Panc1 (cell line): ENCODE data around the gene MROH7. TPM values are rescaled to one million over a fixed set of nuclear protein-coding genes. Genes with fewer than 3 reads are reported as not detected.

ENCODE experiments used
- ATAC-seq: fragments of 200-7000 bp; cut with Tn5 transposase; 2 replicates; pipeline ENCODE4 v1.9.1; 2020; ENCODE audit warnings: mild to moderate bottlenecking, moderate library complexity
- BruUV-seq: library from RNA; stranded (reverse); fragments of 400-500 nt; replicated peaks from 2 replicates; lab custom pipeline; 2021; lab: Mats Ljungman, UMichigan
- CTCF ChIA-PET: fragments of 300-600 bp; sonication (Branson Sonifier 250); formaldehyde crosslinking; loops from one replicate; lab custom pipeline; 2022; ENCODE audit warnings: antibody characterized with exemption; lab: Charles Lee
- POLR2A ChIA-PET: fragments of 300-600 bp; sonication (Branson Sonifier 250); formaldehyde crosslinking; loops from one replicate; lab custom pipeline; 2022; ENCODE audit warnings: antibody characterized with exemption; lab: Charles Lee
- DNase-seq: peaks from one replicate; pipeline ENCODE4 v3.0.0-alpha.2; 2010; ENCODE audit warnings: low read depth, low spot score
- H3K27ac ChIP-seq: 2 replicates; pipeline ENCODE4 v1.5.1; 2011; ENCODE audit warnings: mild to moderate bottlenecking, low read length, inconsistent platforms
- H3K27me3 ChIP-seq: fragments of 200-500 bp; sonication (Bioruptor generic); 2 replicates; pipeline ENCODE4 v1.6.0; 2014; ENCODE audit warnings: low read length, inconsistent platforms; ENCODE audit not compliant: control insufficient read depth, insufficient read depth
- H3K36me3 ChIP-seq: fragments of 200-500 bp; sonication (Bioruptor generic); 2 replicates; pipeline ENCODE4 v1.5.1; 2014; ENCODE audit warnings: inconsistent platforms, mild to moderate bottlenecking, low read length, moderate library complexity; ENCODE audit not compliant: control insufficient read depth, insufficient read depth
- H3K4me1 ChIP-seq: 2 replicates; pipeline ENCODE4 v1.5.1; 2011; ENCODE audit warnings: inconsistent platforms, mild to moderate bottlenecking, low read length, moderate library complexity; ENCODE audit not compliant: control insufficient read depth, insufficient read depth
- H3K4me3 ChIP-seq, 2 experiments: 2 replicates each; pipeline ENCODE4 v1.5.1; 2011 to 2012; ENCODE audit warnings: low read depth in 2 of 2, low read length in 2 of 2, mild to moderate bottlenecking in 2 of 2, inconsistent platforms in 1 of 2, moderate library complexity in 1 of 2
- H3K9me3 ChIP-seq: fragments of 200-500 bp; sonication (Bioruptor generic); 2 replicates; pipeline ENCODE4 v1.5.1; 2014; ENCODE audit warnings: low read depth, mild to moderate bottlenecking, inconsistent platforms, low read length, moderate library complexity; ENCODE audit not compliant: control insufficient read depth, insufficient read depth
- CTCF ChIP-seq: fragments of 450-650 bp; IDR thresholded peaks from 2 replicates; pipeline ENCODE4 v1.5.1; 2017; ENCODE audit warnings: mild to moderate bottlenecking
- POLR2AphosphoS5 ChIP-seq: IDR thresholded peaks from 2 replicates; pipeline ENCODE4 v1.6.1; 2012; ENCODE audit warnings: mild to moderate bottlenecking, low read depth, low read length, moderate library complexity
- REST ChIP-seq, 2 experiments: IDR thresholded peaks; 2 replicates each; pipeline ENCODE4 v1.6.1; 2011 to 2012; ENCODE audit warnings: low read depth in 2 of 2, control low read depth in 1 of 2, low read length in 1 of 2, mild to moderate bottlenecking in 1 of 2, moderate library complexity in 1 of 2; ENCODE audit not compliant: insufficient read depth in 1 of 2
- SIN3A ChIP-seq: IDR thresholded peaks from 2 replicates; pipeline ENCODE4 v1.6.1; 2012; ENCODE audit warnings: low read depth, mild to moderate bottlenecking, low read length, moderate library complexity, borderline replicate concordance; ENCODE audit not compliant: insufficient read depth
- TCF7L2 ChIP-seq: IDR thresholded peaks from 2 replicates; pipeline ENCODE4 v1.6.1; 2011; ENCODE audit warnings: mild to moderate bottlenecking, low read depth, low read length, inconsistent platforms
- in situ Hi-C: cut with HindIII; loops from 2 replicates; pipeline ENCODE4 v1.10.0; 2016; ENCODE audit warnings: low sequenced_read_pairs, low pct_unique_long_range_greater_than_20kb
- intact Hi-C: fragments of 100-400 bp; cut with micrococcal nuclease; formaldehyde crosslinking; loops from one replicate; pipeline ENCODE4 v1.10.0; 2022; ENCODE audit not compliant: unreplicated experiment
- total RNA-seq: library from RNA; stranded (reverse); gene quantifications from one replicate; pipeline ENCODE4 v1.2.1, GENCODE V29; 2021; ENCODE audit not compliant: unreplicated experiment

Gene MROH7
- total RNA-seq, 1 experiment from 2014 or later = not detected

GRCh38 chr1:54653036-54653435 is 11.4 kb downstream of the MROH7 start:
- Histone ChIP-seq H3K36me3 (no peaks in the 10 kb centered on the region), H3K4me3 (no peak overlapping the region), H3K9me3 (no peaks in the 10 kb centered on the region; the same call in 1 of the 2 replicates), H3K27me3 (no peaks in the 10 kb centered on the region), H3K4me1 (no peaks in the 10 kb centered on the region), H3K27ac (no peak overlapping the region)
- intact Hi-C loops = no loop called here
- ATAC-seq (no peak), DNase-seq (no peak)
- in situ Hi-C loops = no loop called here
- ChIA-PET CTCF (no interaction called here), POLR2A (no interaction called here)
- BruUV-seq = no TSS peak
- TF ChIP-seq CTCF = no peak

- in situ Hi-C loops (no loop called here), intact Hi-C loops (no loop called here)
- DNase-seq (no peak), ATAC-seq (no peak)
- Histone ChIP-seq H3K9me3 (peaks cover 4% of the 10 kb centered on the region; the same call in 1 of the 2 replicates), H3K27me3 (no peaks in the 10 kb centered on the region), H3K4me1 (no peaks in the 10 kb centered on the region), H3K4me3 (no peak overlapping the region), H3K36me3 (no peaks in the 10 kb centered on the region), H3K27ac (no peak overlapping the region)
- POLR2A ChIA-PET = no interaction called here
- TF ChIP-seq REST (IDR thresholded peaks at IDR 0.05; ENCODE audit: insufficient read depth in 1 of 2, low read depth in 2 of 2, low read length in 1 of 2) (no peak), CTCF (no peak), SIN3A (no peak), POLR2AphosphoS5 (no peak), TCF7L2 (no peak)
- CTCF ChIA-PET = no interaction called here
- no TSS peak for BruUV-seq
Observed at GRCh38 chr1:54658164-54658913, 16.8 kb downstream of the MROH7 start.
